Posterior cingulate gyrus (tissue), 11 donors: ENCODE results near the gene THRB.

ENCODE experiments used
- DNase-seq, 10 donors: peaks; one replicate each; pipeline versions ENCODE4 v3.0.0 to v3.0.0-alpha.2; 2020 to 2021; ENCODE audit warnings: mixed read lengths in 3 of 10
- intact Hi-C: fragments of 100-400 bp; cut with DNase I; formaldehyde crosslinking; loops from one replicate; pipeline ENCODE4 v1.15.1; 2023

THRB gene

DNA sequence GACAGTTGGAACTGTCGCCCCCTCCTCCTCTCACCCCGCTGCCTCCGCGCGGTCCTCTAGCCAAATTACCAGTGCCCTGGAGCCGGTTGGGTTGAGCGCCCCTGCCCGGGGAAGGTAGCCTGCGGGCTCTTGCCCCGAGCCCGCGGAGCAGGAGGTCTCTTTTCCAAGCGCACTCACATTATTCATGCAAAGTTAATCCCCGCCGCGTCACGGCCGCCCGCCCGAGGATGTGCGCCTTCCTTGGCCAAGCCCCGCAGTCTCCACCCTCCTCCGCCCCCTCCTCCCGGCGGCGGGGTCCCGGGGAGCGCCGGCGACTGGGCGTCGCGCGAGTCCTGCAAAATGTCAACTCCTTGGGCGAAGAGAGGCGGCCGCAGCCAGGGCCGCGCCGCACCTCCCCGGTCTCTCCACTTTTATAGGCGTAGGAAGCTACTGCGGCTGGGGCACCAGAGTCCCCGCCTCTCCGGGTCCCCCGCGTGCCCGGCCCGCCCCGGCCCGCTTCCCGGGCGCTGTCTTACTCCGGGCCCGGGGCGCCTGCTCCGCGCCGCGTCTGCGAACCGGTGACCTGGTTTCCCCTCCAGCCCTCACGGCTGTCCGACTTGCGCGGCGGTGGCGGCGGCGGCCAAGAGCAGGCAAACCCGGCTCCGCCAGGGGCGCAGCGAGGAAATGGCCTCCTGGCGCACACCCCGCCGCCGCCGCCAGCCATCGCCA lies at the start of gene THRB:
TSS of gene THRB (minus strand) at position 233 of the 708 bp plus-strand sequence.
- intact Hi-C loops: loop anchor here (10.0 kb wide), 3 partner anchors 130 to 240 kb away; no protein-coding TSS in a partner anchor
- DNase-seq: peak; percentile 48 to 95 (median 69)

DNA sequence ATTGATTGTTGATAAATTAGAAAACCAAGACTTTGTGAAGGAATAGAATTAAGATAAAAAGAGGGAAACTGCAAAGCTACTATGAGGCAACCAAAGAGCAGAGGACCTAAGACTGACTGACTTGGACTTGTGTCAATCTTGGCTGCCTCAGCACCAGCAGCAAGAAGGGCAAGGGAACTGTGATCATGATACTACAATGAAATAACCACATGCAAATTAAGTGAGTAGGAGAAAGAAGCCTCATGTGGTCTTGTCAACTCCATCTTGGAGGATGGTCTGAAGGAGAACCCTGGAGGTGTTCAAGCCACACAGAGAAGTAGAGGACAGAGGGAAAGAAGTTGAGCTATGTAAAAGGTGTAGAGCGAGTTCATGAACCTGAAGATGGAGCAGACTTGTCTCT lies 47.3 kb upstream of the THRB start:
- no peak for DNase-seq
- intact Hi-C loops: no loop called here

GRCh38 chr3:24540821-24541220 lies 46.2 kb upstream of the THRB start:
- DNase-seq: no peak
- intact Hi-C loops: no loop called here

DNA sequence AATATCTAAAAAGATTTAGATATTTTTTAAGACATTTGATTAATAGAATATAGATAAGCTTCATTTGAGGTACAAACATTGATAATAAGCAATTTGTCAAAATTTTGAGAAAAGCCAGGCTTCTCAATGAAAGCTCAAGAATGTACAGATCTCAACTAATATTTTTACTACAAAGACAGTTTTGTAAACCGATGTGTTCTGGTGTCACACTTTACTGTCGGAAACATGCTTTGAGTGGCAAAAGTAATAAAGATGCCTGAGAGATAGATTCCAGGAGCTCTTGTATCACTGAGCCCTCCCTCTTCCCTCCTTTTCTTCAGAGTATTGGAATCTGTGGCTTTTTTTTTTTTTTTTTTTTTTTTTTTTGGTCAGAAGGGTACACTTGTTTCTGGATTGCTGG lies 45.0 kb upstream of the THRB start:
- DNase-seq: no peak
- intact Hi-C loops: no loop called here

DNA sequence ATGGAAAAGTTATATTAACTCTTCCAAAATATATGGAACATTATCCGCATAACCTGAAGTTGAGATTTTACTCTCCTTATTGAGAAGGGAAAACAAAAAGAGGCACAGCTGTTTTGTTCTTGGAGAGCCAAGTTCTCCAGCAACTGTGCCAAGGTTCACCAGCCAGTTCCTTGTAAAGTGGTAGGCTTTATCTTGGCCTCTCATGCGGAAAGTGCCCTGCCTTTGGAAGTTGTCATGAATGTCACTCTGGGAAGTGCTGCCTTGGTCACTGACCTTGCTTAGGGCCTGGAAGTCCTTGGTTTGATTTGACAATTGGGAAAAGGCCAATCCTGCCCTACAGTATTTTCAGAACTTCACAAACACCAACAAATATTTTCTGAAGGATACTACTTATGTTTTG lies 44.2 kb upstream of the THRB start:
- peak in 1 of 10 donors; percentile 67 for DNase-seq
- intact Hi-C loops: no loop called here

- intact Hi-C loops: no loop called here
- DNase-seq: no peak
Measured at GRCh38 chr3:24533561-24534193, 39.0 kb upstream of the THRB start.

GRCh38 chr3:24530471-24530870 lies 35.8 kb upstream of the THRB start:
- intact Hi-C loops: no loop called here
- no peak for DNase-seq

- intact Hi-C loops: no loop called here
- DNase-seq: no peak
Measured at GRCh38 chr3:24529210-24529609, 34.6 kb upstream of the THRB start.

GRCh38 chr3:24526640-24527212 lies 32.1 kb upstream of the THRB start:
- intact Hi-C loops: no loop called here
- no peak for DNase-seq

GRCh38 chr3:24525557-24525956 lies 30.9 kb upstream of the THRB start:
- intact Hi-C loops: no loop called here
- DNase-seq: no peak

GRCh38 chr3:24525022-24525421 lies 30.4 kb upstream of the THRB start:
- intact Hi-C loops: no loop called here
- DNase-seq: no peak

- intact Hi-C loops: no loop called here
- DNase-seq: no peak
Measured at GRCh38 chr3:24523988-24524727, 29.5 kb upstream of the THRB start.

DNA sequence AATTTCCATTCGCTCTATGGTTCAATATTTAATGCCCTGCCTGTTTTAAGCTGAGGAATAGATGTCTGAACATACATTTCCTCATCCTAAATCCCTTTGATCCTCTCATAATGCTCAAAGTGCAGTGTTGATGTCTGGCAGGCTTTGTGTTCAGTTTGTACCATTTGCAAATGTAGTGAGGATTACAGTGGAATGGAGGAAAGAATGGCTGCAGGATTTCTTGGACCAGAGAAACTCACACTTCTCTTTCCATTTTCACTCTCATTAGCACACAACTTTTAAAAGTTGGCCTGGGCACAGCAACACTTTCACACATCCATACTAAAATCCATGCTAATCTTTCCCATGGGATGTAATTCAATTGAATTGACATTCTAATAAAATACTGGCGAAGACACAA lies 28.6 kb upstream of the THRB start:
- intact Hi-C loops: no loop called here
- no peak for DNase-seq

- DNase-seq: peak in 3 of 10 donors; percentile 13 to 86 (median 68)
- intact Hi-C loops: no loop called here
Measured at GRCh38 chr3:24522146-24522579, 27.5 kb upstream of the THRB start.

- peak in 9 of 10 donors; percentile 16 to 94 (median 55) for DNase-seq
- intact Hi-C loops: no loop called here
Measured at GRCh38 chr3:24521420-24522145, 26.9 kb upstream of the THRB start.

- intact Hi-C loops: no loop called here
- DNase-seq: no peak
Measured at GRCh38 chr3:24520976-24521419, 26.3 kb upstream of the THRB start.

- DNase-seq: no peak
- intact Hi-C loops: no loop called here
Measured at GRCh38 chr3:24520101-24520495, 25.4 kb upstream of the THRB start.

- no peak for DNase-seq
- intact Hi-C loops: no loop called here
Measured at GRCh38 chr3:24519368-24520100, 24.9 kb upstream of the THRB start.

DNA sequence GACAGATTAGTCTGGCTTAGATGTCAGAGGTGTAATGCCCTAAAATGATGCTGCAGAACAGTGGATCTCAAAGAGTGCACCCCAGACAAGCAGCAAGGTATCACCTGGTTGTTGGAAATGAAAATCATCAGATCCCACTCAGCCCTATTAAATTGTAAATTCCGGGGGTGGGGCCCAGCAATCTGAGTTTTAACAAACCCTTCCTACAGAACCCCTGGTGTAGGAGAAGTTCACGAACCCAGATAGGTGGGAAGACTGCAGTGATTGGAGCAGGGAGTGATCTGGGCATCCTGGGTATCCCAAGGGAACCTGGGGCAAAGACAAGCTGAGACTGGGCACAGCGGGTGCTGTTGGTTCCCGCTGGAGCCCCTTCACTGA lies 24.3 kb upstream of the THRB start:
- intact Hi-C loops: no loop called here
- no peak for DNase-seq

- no peak for DNase-seq
- intact Hi-C loops: no loop called here
Measured at GRCh38 chr3:24514119-24514518, 19.5 kb upstream of the THRB start.
